HG02885 (cell line): ENCODE results near the gene RPGRIP1L.

ENCODE experiments used
- ATAC-seq: cut with Tn5 transposase; IDR thresholded peaks from one replicate; pipeline ENCODE4 v1.9.1; 2021; ENCODE audit warnings: mild to moderate bottlenecking; ENCODE audit not compliant: unreplicated experiment, poor library complexity

RPGRIP1L gene

GRCh38 chr16:53609536-53609935, 94.1 kb downstream of the RPGRIP1L start:
- ATAC-seq = no peak

- ATAC-seq = no peak
Observed at GRCh38 chr16:53608094-53608493, 95.6 kb downstream of the RPGRIP1L start.

- no peak for ATAC-seq
Observed at GRCh38 chr16:53605831-53606400, 97.7 kb downstream of the RPGRIP1L start.

GRCh38 chr16:53605356-53605755, 98.3 kb downstream of the RPGRIP1L start:
- ATAC-seq = no peak

- no peak for ATAC-seq
Observed at GRCh38 chr16:53601961-53602360, 101.7 kb downstream of the RPGRIP1L start.

- ATAC-seq = no peak
Observed at GRCh38 chr16:53600616-53601015, 103.0 kb downstream of the RPGRIP1L start.

GRCh38 chr16:53600126-53600525, 103.5 kb downstream of the RPGRIP1L start:
- no peak for ATAC-seq

- no peak for ATAC-seq
Observed at GRCh38 chr16:53599548-53599947, 104.1 kb downstream of the RPGRIP1L start.

GRCh38 chr16:53598511-53599275, 105.0 kb downstream of the RPGRIP1L start:
- ATAC-seq = no peak

GRCh38 chr16:53597776-53598175, 105.9 kb downstream of the RPGRIP1L start:
- no peak for ATAC-seq

- no peak for ATAC-seq
Observed at GRCh38 chr16:53588081-53588648, 115.5 kb downstream of the RPGRIP1L start.

- no peak for ATAC-seq
Observed at GRCh38 chr16:53583401-53583800, 120.3 kb downstream of the RPGRIP1L start.

- no peak for ATAC-seq
Observed at GRCh38 chr16:53581784-53582183, 121.9 kb downstream of the RPGRIP1L start.

- ATAC-seq = no peak
Observed at GRCh38 chr16:53580038-53580802, 123.4 kb downstream of the RPGRIP1L start.

GRCh38 chr16:53576904-53577303, 126.8 kb downstream of the RPGRIP1L start:
- ATAC-seq = no peak

- ATAC-seq = no peak
Observed at GRCh38 chr16:53576210-53576609, 127.4 kb downstream of the RPGRIP1L start.

- ATAC-seq = no peak
Observed at GRCh38 chr16:53571763-53572162, 131.9 kb downstream of the RPGRIP1L start.

- ATAC-seq = no peak
Observed at GRCh38 chr16:53566552-53567245, 137.0 kb downstream of the RPGRIP1L start.

GRCh38 chr16:53565296-53565863, 138.3 kb downstream of the RPGRIP1L start:
- no peak for ATAC-seq

GRCh38 chr16:53563426-53563825, 140.2 kb downstream of the RPGRIP1L start:
- ATAC-seq = no peak
